Effector CD8-positive, alpha-beta T cell (primary cell): ENCODE measurements around the gene GALNT2.

Source experiments
- DNase-seq: peaks from one replicate; lab custom pipeline; 2025; lab: John Stamatoyannopoulos, UW
- total RNA-seq, 4 experiments: gene quantifications; one replicate each; lab custom pipeline; 2026; lab: John Stamatoyannopoulos, UW

Gene GALNT2
- 36.7 to 99.4 (median 84.7) reads per million in 4 experiments for total RNA-seq

DNA sequence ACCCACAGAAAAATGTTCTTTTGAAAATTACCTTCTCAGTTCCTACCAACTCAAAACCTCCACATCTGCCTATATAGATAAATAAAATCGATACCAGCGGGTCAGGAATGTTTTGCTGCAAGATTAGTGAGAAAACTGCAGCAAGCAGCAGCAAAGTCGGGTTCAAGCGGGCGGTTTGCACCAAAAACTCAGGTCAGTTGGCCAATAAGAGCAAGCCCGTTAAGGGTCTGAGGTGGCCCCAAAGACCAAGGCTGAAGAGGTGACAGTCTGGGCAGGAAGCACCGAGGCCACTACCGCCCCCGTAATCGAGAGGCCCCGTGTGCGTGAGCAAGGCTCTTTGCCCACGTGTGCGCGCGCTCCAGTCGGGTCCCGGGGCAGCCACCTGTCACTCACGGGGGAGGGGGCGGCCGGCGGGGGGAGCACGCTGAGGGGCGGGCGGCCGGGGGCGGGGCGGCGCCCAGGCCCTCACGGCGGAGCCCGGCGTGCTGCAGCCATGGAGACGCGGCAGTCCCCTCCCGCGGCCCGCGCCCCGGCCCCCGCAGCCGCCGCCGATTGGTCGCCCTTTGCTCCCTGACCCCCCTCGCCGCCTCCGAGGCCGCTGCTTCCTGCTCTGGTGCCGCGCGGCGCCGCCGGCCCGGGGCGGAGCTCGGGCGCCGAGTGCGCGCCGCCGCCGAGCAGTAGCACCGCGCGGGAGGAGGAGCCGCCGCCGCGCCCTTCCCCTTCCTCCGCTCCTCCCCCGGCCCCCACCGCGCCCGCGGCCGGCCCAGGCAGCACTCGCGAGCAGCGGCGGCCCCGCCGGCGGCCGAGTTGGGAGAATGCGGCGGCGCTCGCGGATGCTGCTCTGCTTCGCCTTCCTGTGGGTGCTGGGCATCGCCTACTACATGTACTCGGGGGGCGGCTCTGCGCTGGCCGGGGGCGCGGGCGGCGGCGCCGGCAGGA lies at the start of gene GALNT2:
TSS of gene GALNT2 (plus strand) at position 773 of the 939 bp plus-strand sequence. CDS start at position 816, 43 bp downstream.
- peak; percentile 82 for DNase-seq

DNA sequence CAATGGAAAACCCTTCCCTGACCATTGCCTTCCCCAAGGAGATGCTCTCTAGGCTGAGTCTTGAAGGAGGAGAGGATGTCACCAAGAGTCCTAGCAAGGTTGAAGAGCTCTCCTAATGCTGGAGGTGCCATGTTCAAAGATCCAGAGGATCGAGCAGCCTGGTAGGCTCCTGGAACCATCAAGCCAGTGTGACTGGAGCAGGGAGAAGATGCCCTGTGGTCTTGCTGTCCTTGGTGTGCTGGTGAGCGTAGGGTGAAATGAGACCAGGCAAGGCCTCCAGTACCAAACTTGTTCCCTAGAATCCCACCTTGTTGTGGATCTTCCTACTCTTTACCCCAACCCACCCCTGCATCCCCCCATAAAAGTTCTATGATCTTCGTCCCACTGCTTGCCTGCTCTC lies 46.6 kb upstream of the GALNT2 start:
- DNase-seq, result no peak

DNA sequence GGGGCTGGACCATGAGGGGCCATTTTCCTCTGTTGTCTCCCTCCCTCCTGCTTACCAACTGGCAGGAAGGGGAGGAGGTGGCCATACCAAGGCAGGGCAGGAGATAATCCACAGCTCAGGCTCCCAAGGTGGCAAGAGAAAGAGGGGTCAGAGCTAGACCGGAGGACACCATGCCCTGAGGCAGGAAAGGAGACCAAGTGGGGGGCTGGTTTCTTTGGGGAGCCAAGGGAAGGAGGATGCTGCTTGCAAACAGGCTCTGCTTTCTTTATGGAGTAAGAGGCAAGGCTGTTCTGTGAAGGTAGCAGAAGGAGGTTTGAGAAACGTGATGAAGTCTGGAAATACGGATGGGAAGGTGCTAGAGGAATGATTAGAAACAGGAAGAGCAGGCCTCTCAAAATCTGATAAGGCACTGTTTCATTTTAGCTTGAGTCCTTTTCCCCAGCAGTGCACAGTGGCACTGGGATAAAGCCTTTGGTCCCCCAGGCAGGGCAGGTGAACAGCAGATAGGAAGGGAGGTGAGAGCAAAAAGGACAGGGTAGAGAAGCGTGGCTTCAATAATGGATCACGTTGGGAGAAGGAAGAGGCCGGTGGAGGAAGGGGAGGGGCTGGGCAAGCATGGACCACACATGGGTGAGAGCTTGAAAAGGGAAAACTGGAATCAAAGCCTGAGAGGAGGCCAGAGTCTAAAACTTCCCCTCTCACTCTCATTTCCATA lies 44.2 kb upstream of the GALNT2 start:
- no peak for DNase-seq

DNA sequence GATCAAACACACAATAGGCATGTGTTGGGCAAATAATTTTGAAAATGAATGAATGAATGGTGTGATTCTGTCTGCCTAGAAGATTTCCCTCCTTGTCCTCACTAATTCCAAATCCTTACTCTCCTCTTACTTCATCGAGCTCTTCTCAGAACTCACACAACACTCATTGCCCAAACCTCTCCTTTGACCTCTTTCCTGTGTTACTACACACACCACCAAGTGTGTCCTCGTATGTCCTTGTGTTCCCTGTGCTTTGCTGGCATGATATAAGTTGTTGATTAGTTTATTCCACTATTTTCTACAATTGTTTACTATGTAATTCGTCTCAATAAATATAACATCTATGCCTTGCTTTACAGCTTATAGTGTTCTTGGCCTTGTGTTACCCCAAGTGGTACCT lies 41.4 kb upstream of the GALNT2 start:
- no peak for DNase-seq

DNA sequence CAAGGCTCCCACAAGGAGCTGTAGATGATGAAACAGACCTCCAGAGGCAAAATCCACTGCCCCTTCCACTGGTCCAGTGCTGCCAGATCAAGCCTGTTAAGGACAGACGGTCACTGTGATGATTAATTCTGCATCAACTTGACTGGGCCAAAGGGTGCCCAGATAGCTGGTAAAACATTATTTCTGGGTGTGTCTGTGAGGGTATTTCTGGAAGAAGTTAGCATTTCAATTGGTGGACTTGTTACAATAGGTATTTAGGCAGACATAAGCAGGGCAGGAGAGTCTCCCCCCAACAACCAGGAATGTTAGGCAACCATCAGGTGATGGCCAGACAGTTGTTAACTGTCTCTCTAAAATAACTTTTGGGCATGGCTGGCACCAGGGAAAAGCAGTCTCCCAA lies 40.9 kb upstream of the GALNT2 start:
- DNase-seq, result no peak

DNA sequence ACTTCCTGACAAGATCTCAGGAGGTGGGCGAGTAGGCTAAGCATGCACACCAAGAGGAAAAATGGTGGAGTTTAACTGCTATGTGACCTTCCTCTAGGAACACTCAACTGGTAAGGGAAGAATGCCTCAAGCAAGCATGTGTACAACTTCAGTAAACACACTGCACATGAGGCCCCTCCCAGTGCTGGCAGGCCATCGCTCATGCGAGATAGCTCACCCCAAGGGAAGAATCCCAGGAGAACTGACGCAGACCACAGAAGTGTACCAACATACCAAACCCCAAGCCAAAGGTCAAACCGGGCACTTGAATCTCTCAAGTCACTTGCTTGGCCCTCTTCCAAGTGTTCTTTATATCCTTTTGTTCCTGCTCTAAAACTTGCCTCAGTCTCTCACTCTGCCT lies 40.5 kb upstream of the GALNT2 start:
- DNase-seq, result no peak

DNA sequence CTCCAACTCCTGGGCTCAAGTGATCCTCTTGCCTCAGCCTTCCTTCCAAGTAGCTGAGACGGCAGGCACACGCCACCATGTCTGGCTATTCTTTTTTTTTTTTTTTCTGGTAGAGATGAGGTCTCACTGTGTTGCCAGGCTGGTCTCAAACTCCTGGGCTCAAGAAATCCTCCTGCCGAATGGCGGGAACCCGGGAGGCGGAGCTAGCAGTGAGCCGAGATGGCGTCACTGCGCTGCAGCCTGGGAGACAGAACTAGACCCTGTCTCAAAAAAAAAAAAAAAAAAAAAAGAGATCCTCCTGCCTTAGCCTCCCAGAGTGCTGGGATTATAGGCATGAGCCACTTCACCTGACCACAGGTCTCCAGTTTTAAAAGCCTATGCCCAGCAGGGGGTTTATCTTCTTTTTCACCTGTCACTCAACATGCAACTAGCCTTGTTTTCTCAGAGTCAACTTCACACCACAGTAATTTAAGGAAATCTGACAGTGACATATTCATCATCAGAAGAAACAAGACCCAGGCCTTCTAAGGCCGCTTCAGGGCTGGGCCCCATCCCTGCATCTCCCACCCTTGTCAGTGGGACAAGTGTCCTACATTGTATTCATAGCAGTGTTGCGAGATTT lies 38.3 kb upstream of the GALNT2 start:
- no peak for DNase-seq

DNA sequence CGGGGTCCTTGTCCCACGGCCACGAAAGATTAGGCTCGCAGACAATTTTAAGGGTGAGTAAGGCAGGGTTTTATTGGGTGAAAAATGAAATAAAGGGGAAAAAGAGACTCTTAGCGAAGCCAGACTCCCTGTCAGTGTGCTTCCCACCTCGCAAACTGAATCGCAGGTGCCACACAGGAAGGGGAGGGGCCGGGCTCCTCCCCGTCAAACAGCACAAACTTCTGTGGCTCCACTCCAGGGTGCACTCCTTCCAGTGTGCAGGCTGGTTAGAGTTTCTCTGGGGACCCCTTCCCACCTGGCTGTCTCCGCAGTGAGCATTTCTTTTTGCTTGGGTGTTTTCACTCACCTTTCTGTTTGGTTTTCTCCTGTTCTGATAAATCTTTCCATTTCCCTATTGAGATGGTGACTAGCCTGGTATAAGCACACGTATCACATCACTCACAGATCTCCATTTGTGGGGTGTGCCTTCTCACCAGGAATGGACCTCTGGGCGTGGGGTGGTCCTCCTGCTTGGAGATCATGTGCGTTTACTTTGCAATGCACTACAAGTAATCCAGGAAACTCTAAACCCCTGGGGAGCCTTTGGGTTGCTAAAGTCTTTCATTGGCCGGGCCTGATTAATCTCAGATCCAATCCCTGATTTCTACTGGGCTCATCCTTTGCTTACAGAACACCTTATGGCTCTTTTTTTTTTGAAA lies 37.6 kb upstream of the GALNT2 start:
- DNase-seq, result no peak

DNA sequence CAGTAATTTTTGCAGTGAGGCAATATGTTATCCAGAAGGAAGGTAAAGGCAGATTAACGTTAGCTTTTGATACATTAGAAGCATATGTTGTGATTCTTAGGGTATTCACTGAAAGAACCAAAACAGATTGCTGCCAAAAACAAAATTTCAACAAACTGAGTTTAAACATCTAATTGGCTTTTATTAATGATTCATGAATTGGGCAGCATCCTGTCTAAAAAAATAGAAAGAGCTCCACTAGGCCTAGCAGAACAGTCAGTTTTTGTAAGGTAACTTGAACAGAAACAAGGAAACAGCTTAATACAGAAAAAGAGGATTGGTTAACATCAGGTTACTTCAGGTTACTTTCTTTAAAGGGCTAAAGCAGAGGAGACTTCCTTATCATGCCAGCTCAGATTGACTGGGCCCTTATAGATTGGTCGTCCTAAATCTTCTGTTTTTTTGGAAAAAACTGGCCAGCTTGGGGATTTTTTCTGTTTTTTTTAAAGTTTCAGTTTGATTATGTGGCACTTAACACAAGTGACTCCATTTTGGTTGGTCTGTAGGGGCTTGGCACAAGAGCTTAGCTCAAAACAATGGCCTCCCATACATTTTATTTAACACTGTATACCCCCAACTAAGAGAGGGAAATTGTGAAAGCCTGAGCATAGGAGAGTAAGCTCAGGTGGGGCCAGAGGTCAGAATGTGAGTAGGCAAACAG lies 36.8 kb upstream of the GALNT2 start:
- DNase-seq, result no peak

DNA sequence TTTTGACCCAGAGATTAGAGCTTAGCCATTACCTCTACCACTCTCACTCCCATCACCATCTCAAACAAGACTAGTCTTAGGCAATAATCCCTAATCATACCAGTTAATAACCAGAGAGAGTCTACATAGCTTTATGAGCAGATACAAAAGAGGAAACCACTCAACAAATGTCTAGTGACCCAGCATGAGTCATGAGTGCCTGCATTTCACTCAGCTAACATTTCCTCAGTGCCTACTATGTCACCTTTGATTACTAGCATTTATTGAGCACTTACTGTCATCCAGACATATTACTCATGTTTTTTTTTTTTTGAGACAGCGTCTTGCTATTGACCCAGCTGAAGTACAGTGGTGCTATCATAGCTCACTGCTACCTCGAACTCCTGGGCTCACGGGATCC lies 35.9 kb upstream of the GALNT2 start:
- no peak for DNase-seq

DNA sequence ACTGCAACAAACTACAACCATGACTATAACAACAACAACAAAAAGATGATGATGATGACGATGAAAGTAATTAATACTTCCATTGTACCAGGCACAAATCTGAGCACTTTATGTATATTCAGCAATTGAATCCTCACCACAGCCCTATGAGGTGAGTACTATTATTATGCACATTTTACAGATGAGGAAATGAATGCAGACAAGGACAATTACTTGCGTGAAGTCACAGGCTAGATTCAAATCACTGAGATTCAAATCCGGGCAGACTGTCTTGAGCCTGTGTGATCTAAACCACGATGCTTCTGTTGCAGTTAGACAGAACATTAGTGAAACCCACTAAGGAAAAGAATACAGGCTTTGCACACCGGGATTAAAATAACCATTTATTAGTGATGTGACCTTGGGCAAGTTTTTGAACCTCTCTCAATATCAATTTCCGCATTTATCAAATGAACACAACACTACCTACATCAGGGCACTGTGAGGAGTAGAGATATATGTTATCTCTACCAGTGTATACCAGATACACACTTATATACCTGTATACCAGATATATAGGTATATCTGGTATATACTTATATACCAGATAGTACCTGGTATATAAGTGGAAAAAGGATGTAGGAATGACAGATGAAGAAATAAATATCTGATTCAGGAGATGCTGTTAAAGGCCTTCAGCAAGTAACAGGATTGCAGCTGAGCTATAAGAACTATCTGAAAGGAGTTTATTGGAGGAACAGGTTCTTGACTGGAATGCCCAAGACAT lies 34.3 kb upstream of the GALNT2 start:
- DNase-seq, result no peak

DNA sequence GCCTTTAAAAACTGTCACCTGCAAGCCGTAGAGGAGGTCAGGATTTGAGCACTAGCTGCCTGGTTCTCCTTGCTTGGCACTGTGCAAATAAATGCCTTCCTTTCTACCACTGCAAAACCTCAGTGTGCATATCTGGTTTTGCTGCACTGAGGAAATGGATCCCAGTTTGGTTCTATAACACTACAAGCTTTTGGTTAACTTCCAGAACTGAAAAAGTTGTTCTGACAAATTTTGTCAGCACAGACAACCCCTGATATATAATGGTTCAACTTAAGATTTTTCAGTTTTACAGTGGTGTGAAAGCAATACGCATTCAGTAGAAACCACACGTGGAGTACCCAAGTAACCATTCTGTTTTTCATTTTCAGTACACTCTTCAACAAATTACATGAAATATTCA lies 29.8 kb upstream of the GALNT2 start:
- no peak for DNase-seq

DNA sequence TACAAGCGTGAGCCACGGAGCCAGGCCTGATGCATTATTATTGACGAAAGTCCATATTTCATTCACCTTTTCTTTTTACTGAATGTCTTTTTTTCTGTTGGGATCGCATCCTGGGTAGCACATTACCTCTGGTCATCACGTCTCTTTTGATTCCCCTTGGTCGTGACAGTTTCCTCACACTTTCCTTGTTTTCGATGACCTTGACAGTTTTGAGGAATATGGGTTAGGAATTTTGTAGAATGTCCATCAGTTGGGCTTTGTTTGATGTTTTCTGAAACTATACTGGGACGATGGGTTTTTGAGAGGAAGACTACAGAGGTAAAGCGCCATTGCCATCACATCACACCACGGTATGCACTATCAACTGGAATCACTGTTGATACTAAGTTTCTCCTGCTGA lies 26.6 kb upstream of the GALNT2 start:
- DNase-seq, result no peak

DNA sequence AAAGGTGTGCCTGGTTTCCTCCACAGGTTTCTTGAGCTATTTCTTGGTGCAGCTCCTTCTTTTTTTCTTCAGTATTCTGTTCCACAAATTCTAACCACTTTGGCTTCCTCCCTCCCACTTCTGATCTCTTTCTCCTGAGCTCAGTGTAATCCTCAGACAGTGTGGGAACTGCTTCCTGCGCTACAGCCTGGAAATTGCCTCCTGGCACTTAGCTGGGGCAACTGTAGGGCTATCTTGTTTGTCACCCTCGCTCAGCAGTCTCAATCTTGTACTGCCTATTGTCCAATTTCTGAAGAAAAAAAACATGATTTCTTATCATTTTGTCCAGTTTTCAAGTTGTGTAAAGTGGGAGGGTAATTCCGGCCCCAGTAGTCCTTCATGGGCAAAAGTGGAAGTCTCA lies 24.0 kb upstream of the GALNT2 start:
- no peak for DNase-seq

DNA sequence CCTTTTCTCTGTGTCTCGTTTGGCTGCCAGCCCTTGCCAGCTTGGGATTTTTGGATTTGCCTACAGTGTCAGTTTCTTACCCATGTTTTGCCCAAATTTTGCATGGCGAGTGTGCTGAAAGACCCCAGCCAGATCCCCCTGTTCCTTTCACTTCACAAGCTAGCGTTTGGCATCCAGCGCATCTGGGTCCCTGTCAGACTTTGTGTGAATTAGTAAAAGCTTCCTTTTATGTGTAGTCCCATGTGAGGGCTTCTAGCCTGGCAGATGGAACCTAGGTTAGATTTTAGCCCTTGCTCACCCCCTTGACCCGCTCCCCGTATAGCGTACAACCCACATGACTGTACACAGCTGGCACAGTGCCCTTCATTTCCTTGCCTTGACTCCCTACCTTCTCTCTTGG lies 22.3 kb upstream of the GALNT2 start:
- DNase-seq, result no peak

DNA sequence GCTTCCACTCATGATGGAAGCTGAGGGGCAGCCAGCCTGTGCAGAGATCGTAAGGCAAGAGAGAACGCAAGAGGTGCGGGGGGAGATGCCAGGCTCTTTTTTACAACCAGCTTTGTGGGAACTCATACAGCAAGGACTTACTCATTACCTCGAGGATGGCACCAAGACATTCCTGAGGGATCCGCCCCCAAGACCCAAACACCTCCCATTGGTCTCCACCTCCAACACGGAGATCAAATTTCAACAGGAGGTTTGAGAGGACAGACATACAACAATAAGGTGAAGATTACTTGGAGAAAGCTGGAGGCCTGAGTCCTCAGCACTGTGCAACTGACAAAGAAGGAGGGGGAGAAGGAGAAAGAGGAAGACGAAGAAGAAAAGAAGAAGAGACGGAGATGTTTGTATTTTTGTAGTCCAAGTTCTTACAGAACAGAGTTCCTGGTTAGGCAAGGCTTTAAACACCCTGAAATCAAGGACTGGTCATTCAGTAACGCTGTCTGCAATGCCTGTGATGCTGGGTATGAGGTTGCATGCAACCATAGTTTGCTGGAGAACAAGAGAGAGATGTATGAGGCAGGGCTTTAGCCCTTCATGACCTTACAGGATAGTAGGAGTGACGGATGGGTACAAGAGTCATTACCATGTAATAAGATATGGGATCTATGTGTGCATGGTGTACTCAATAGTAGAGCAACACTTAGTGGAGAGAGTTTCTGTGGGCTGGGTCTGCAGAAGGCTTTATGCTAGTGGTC lies 19.7 kb upstream of the GALNT2 start:
- DNase-seq, result no peak

DNA sequence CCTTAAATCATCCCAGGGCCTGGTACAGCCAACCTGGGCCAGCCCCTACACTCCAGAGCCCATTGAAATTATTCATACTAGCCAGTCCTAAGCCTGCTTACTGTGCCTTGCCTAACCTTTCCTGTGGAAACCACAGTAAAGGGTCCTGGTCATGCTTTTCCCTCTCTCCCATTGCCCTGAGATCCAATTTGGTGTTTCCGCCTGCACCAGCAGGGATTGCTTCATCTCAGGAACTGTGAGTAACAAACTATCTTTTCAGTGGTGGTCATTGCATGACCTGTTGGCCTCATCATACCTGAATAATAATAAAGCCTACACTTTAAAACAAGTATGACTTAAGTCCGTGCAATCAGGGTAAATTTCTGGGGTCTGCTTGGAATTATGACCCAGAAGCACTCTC lies 18.7 kb upstream of the GALNT2 start:
- DNase-seq, result no peak

DNA sequence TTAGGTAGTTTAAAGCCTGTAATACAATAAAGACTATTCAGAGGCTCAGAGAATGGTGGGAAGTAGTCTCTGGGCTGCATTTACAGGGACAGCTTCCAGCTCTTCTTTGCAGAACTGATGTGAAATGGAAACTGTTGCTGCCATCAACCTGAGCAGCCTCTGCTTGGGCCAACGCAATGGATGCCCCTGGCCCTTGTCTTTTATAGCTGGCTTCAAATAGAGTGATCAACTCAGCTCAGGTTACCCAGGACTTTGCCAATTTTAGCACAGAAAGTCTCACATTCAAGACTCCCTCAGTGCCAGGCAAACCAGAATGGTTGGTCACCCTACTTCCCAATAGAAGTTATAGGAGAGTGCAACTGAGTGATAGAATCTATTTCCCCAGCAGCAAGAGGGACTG lies 18.1 kb upstream of the GALNT2 start:
- DNase-seq, result no peak

DNA sequence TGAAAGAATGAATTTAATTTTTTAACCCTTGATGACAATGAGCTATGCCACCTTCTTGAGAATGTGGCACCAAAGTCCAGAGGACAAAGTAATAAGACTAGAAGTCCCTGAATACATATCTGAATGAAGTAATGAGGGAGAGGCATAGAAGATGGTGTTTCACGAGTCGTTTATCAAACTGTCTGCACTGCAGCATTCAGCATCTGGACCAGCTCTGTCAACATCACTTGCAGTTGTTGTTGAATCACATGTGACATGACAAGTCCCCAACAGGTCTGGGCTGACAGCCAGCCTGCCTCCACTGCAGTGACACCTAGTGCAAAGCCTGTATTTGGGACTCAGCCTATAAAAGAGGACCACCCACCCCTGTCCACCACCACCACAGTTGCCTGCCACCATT lies 17.3 kb upstream of the GALNT2 start:
- DNase-seq, result no peak
